ENCODE data around the gene DRC7. TPM values are rescaled to one million over a fixed set of nuclear protein-coding genes. Genes with fewer than 3 reads are reported as not detected.

The DRC7 gene
- total RNA-seq, 1 donor from 2014 or later: 7.4 TPM

DNA sequence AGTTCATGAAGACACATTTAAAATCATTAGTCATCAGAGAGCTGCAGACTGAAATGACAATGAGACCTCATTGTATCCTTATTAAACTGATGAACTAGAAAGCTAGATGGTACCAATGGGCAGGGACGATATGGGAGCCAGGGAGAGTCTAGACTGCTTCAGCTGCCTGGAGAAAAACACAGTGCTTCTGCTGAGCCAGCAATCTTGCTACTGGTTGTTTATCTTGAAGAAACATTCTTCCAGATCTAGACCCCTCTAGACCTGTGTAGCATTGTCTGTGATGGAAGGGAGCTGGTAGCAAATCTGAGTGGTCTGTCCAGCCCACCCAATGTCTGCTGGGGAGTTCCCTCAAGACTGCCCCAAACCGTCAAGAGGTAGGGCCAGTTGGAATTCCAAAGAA, 2.0 kb upstream of the DRC7 start:
- H3K9me3 Mint-ChIP-seq: no peaks in the 10 kb centered on the region
- H3K27ac Mint-ChIP-seq: no peak overlapping the region
- no peak overlapping the region for H3K4me3 Mint-ChIP-seq

DNA sequence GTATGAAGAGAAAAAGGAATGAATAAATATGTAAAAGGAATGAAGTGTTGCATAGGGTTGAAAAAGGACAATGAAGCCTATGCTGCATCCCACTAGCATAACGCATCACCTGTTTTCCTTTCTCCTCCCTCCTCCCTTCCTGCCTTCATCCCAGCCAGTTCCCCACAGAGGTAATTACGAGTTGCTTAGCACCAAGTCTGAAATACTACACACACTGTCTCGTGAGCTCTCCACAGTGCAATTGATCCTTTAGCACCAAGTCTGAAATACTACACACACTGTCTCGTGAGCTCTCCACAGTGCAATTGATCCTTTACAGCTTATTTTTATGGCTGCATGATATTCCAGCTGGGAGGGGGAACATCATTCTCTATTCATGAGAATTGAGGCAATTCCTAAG, 1.1 kb upstream of the DRC7 start:
- H3K9me3 Mint-ChIP-seq: no peaks in the 10 kb centered on the region
- TF ChIP-seq, protein P1, sequence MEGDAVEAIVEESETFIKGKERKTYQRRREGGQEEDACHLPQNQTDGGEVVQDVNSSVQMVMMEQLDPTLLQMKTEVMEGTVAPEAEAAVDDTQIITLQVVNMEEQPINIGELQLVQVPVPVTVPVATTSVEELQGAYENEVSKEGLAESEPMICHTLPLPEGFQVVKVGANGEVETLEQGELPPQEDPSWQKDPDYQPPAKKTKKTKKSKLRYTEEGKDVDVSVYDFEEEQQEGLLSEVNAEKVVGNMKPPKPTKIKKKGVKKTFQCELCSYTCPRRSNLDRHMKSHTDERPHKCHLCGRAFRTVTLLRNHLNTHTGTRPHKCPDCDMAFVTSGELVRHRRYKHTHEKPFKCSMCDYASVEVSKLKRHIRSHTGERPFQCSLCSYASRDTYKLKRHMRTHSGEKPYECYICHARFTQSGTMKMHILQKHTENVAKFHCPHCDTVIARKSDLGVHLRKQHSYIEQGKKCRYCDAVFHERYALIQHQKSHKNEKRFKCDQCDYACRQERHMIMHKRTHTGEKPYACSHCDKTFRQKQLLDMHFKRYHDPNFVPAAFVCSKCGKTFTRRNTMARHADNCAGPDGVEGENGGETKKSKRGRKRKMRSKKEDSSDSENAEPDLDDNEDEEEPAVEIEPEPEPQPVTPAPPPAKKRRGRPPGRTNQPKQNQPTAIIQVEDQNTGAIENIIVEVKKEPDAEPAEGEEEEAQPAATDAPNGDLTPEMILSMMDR (conservative IDR thresholded peaks at IDR 0.05): no peak
- no peaks in the 10 kb centered on the region for H3K27me3 Mint-ChIP-seq
- no peak overlapping the region for H3K4me3 Mint-ChIP-seq
- no peak overlapping the region for H3K27ac Mint-ChIP-seq
- H3K36me3 Mint-ChIP-seq: no peaks in the 10 kb centered on the region
- DNase-seq (ENCODE audit: extremely low spot score, unreplicated experiment): no peak
- peaks cover 21% of the 10 kb centered on the region for H3K4me1 Mint-ChIP-seq (ENCODE audit: unreplicated experiment)

More for the DNA sequence above, 2.0 kb upstream of the DRC7 start:
- TF ChIP-seq, protein P1 (conservative IDR thresholded peaks at IDR 0.05): no peak
- DNase-seq (ENCODE audit: extremely low spot score, unreplicated experiment): no peak
- no peaks in the 10 kb centered on the region for H3K27me3 Mint-ChIP-seq
- H3K4me1 Mint-ChIP-seq (ENCODE audit: unreplicated experiment): peaks cover 21% of the 10 kb centered on the region
- H3K36me3 Mint-ChIP-seq: no peaks in the 10 kb centered on the region

GRCh38 chr16:57694231-57694724, 328 bp upstream of the DRC7 start:
- TF ChIP-seq, protein P1 (conservative IDR thresholded peaks at IDR 0.05): no peak
- peaks cover 16% of the 10 kb centered on the region for H3K4me1 Mint-ChIP-seq (ENCODE audit: unreplicated experiment)
- H3K27ac Mint-ChIP-seq: no peak overlapping the region
- no peaks in the 10 kb centered on the region for H3K27me3 Mint-ChIP-seq
- DNase-seq (ENCODE audit: extremely low spot score, unreplicated experiment): no peak
- H3K9me3 Mint-ChIP-seq: no peaks in the 10 kb centered on the region
- no peaks in the 10 kb centered on the region for H3K36me3 Mint-ChIP-seq
- peak overlapping the region; percentile 86 for H3K4me3 Mint-ChIP-seq

GRCh38 chr16:57695680-57696069, 1.1 kb downstream of the DRC7 start:
- TF ChIP-seq, protein P1 (conservative IDR thresholded peaks at IDR 0.05): no peak
- no peak overlapping the region for H3K27ac Mint-ChIP-seq
- H3K36me3 Mint-ChIP-seq: no peaks in the 10 kb centered on the region
- no peaks in the 10 kb centered on the region for H3K9me3 Mint-ChIP-seq
- no peak overlapping the region for H3K4me3 Mint-ChIP-seq
- no peaks in the 10 kb centered on the region for H3K27me3 Mint-ChIP-seq
- DNase-seq (ENCODE audit: extremely low spot score, unreplicated experiment): no peak
- H3K4me1 Mint-ChIP-seq (ENCODE audit: unreplicated experiment): peaks cover 9% of the 10 kb centered on the region

DNA sequence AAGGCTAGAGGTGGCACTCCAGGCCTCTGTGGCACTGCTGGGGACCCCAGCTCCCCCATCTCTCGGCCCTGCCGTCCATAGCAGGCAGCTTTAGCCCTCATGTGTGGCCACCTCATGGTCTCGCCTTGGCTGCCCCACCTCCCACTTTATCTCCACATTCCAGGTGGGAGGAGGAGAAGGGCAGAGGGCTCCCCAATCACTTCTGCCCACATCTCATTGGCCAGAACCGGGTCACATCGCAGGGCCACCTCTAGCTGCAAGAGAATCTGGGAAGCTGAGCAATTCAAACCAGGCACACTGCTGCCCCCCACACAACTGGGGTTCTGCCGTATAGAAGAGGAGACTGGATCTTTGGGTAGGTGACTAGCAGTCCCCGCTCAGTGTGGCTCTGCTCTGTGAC, 1.6 kb downstream of the DRC7 start:
- H3K9me3 Mint-ChIP-seq: no peaks in the 10 kb centered on the region
- H3K4me1 Mint-ChIP-seq (ENCODE audit: unreplicated experiment): peaks cover 15% of the 10 kb centered on the region
- no peaks in the 10 kb centered on the region for H3K27me3 Mint-ChIP-seq
- no peak for DNase-seq (ENCODE audit: extremely low spot score, unreplicated experiment)
- H3K36me3 Mint-ChIP-seq: no peaks in the 10 kb centered on the region
- TF ChIP-seq, protein P1 (conservative IDR thresholded peaks at IDR 0.05): no peak
- no peak overlapping the region for H3K27ac Mint-ChIP-seq
- H3K4me3 Mint-ChIP-seq: no peak overlapping the region
